Fibroblast of lung (primary cell): Measurements from ENCODE around the gene CAMTA1.

ENCODE experiments used
- EZH2 ChIP-seq: IDR thresholded peaks from 2 replicates; pipeline ENCODE4 v1.5.1; 2012; ENCODE audit warnings: low read length, control low read depth, mild to moderate bottlenecking; ENCODE audit errors: missing control alignments
- TF ChIP-seq, protein P1 (sequence below), 2 donors: IDR thresholded peaks in 1 of 2; conservative IDR thresholded peaks in 1 of 2; 1 replicate in 1 of 2; 2 replicates in 1 of 2; pipeline ENCODE4 v1.5.1; 2011 to 2012; ENCODE audit warnings: low read length in 2 of 2, control low read depth in 1 of 2, inconsistent platforms in 1 of 2, low read depth in 1 of 2, mild to moderate bottlenecking in 1 of 2

DNA sequence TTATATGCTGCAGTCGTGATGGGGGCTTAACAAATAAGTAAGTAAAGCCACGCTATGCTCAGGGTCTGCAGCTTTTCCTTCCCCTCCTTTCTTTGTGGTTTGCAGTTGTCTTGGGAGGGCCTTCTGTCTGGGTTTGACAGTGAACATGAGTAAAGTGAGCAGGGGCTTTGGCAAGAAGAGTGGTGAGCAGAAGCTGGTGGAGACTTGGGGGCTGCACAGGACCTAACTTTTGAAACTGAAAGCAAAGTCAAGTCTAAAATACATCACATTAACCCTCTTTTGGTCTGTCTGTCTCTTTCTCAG lies 617.2 kb downstream of the CAMTA1 start:
- TF ChIP-seq, protein P1, sequence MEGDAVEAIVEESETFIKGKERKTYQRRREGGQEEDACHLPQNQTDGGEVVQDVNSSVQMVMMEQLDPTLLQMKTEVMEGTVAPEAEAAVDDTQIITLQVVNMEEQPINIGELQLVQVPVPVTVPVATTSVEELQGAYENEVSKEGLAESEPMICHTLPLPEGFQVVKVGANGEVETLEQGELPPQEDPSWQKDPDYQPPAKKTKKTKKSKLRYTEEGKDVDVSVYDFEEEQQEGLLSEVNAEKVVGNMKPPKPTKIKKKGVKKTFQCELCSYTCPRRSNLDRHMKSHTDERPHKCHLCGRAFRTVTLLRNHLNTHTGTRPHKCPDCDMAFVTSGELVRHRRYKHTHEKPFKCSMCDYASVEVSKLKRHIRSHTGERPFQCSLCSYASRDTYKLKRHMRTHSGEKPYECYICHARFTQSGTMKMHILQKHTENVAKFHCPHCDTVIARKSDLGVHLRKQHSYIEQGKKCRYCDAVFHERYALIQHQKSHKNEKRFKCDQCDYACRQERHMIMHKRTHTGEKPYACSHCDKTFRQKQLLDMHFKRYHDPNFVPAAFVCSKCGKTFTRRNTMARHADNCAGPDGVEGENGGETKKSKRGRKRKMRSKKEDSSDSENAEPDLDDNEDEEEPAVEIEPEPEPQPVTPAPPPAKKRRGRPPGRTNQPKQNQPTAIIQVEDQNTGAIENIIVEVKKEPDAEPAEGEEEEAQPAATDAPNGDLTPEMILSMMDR (conservative IDR thresholded peaks at IDR 0.05 in 1 of 2, IDR thresholded peaks at IDR 0.05 in 1 of 2; ENCODE audit: low read depth in 1 of 2, low read length in 2 of 2), result no peak
- TF ChIP-seq EZH2, result no peak
